SHP77 (cell line): ENCODE measurements around the gene CPNE8.

Source experiments
- DNase-seq, 2 experiments: peaks; one replicate each; lab custom pipeline; 2025; lab: John Stamatoyannopoulos, UW

The CPNE8 gene

DNA sequence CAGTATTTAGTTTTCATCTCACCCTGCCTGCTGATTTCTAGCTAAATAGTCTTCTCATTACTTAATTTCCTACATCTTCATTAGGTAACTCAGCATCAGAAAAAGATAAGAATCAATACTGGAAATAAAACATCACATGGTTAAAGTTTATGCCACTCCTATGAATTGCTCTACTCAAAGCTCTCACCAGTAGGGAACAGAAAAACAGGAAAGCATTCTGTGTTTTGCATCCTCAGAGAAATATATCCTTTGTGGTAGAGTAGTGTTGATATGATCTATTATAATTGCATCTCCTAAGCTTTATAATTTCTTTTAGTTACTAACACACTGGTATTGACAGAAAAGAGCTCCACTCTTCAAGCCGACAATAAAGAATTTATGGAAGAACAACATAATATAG is 9.9 kb downstream of the CPNE8 start:
- DNase-seq = no peak

DNA sequence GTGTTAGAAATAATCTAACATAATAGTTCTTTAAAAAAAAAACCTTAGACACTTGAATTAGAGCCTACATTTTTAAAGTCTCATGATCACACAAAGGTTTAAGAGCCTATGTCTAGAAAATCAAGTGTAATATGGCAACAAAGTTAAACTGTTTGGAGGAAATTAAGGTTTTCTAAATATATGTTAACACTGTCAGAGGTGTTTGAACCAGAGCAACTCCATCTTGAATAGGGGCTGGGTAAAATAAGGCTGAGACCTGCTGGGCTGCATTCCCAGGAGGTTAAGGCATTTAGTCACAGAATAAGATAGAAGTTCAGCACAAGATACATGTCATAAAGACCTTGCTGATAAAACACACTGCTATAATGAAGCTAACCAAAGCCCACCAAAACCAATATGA is 12.4 kb downstream of the CPNE8 start:
- DNase-seq = no peak

DNA sequence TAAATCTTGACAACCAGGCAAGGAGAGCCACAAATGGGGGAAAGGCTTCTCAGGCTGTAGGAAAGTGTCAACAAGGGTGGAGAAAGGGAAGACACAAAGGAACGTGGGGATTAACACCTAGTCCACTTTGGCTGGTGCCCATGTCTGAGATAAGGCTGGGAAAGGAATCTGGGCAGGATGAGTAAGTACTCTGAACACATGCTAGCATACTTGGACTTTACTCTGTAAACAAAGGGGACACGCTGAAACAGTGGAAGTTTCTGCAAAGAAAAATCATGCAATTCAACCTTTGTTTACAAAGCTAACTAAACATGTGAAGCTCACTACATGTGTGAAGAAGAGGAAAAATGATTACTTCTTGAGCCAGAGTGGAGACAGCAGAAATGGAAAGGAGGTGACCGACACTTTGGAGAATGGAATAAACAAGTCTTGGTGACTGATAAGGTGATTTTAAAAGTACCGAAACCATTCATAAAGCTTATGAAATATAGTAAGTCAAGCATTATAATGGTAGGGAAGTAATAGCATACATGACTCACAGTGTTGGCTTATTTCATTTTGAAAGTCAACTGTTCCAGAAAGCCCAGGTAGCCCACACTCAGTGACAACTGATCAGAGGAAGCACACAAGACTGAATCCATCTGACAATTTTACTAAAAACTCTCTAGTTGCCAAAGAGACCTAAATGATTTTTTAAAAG is 13.2 kb downstream of the CPNE8 start:
- no peak for DNase-seq

DNA sequence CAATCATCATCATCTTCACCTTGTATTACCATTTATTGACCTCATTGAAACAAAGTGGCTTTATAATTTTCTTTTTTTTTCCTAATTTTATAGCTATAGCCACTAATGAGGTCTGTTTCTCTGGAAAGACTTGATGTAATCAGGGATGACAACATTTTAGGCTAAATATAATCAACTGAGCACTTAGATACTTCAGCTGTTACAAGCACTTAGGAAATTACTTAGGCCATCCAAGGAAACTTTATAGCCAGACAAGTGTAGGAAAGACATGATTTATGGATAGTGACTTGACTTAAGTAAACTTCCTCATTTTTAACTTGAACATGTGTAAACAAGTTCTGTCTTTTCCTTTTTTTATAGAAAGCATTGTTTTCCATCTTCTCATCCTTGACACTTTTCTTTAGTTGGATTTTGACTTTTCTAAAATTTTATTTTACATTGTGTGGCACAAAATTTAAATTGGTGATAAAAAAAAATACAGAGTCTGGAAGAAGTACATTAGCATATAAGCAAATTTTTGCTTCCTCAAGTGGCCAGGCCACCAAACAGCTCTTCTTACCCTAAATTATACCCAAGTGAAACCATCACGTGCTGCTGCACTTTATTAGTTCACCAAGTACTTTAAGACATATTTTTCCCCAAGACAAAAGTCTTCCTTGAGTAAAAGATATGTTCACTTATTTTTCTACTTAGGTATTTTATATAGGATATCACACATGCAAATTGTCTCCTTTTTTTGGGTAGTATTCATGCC is 15.1 kb downstream of the CPNE8 start:
- no peak for DNase-seq

DNA sequence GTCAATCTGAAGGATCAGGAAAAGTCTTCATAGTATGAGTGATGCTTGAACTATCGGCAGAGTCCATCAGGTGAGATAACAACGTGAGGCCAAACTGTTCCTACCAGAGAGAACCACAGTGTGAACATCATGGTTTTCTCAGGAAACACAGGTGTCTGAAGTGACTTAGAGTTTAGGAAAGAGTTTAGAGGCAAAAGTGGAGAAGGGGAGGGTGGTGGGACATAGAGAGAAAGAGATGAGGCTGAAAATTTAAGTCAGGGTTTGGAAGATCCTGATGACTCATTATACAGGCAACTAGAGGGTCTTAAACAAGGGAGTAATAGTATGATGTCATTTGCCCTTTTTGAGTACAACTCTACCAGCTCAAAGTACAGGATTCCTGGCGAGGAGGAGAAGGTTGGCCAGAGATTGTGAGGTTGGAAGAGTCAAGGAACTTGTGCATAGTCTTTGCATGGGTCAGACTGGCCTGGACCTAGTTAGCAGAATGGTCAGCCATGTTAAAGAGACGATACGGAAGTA is 16.0 kb downstream of the CPNE8 start:
- no peak for DNase-seq

DNA sequence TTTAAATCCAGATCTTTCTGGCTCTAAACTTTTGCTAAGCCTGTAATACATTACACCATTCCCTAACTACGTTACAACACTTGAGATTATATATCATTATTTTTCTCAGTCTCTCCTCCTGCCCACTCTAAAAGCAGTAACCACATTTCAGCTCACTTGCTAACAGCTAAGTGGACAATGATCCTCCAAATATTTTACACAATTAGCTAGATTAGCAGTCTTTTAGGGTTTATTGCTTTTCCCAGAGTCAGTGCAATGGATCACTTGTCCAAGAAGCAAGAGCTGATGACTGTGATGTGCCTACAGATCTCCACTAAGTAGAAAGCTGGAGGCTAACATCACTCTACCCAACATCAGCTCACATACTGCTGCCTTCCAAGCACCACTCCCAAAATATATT is 17.6 kb downstream of the CPNE8 start:
- no peak for DNase-seq

DNA sequence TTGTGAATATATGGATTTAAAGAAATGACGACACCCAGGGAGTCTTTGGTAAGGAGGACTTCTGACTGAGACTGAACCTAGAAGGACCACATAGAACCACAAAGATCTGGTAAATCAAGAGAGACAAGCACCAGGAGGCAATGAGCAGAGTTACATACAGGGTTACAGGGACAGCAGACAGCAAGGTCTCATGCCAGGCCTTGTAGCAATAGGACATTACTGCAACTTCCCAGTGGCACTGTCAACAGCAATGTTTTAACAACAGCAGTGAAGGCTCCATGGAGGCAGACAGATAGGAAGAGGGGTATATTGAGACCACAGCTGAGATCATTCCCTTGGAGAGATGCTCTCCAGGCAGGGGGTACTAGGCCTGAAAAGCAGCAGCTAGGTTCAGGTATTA is 18.5 kb downstream of the CPNE8 start:
- DNase-seq = no peak

DNA sequence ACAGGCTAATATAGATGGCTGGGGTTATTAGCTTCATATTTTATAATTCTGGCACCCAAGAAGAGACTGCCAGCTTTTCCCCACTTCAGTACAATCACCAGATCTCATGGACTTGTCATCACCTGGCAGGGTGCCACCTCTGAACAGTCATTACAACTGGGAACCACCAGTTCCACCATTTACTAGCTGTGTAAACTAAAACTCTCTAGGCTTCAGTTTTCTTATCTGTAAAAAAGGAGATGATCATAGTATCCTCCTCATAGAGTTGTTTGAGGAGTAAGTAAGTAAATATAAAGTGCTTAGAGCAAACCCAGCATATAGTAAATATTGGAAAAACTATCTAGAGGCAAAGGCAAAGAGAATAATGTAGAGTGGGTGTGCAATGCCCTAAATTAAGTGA is 19.3 kb downstream of the CPNE8 start:
- DNase-seq = peak; percentile 35 to 43

DNA sequence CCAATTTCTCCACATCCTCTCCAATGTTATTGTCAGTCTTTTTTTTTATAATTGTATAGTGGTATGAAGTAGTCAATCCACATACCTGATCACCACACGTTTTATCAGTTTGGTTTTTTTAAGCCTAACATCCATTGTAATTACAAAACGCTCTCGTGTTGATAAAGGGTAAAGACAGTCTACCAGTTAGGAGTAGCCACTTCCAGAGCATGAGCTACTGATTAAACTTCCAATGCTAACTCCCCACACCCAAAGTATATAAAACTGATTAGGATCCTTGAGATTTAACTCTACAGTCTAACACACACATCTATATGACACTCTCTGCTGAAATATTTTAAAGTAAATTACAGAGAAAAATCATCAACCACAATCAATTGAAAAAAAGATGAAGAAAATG is 20.7 kb downstream of the CPNE8 start:
- no peak for DNase-seq

DNA sequence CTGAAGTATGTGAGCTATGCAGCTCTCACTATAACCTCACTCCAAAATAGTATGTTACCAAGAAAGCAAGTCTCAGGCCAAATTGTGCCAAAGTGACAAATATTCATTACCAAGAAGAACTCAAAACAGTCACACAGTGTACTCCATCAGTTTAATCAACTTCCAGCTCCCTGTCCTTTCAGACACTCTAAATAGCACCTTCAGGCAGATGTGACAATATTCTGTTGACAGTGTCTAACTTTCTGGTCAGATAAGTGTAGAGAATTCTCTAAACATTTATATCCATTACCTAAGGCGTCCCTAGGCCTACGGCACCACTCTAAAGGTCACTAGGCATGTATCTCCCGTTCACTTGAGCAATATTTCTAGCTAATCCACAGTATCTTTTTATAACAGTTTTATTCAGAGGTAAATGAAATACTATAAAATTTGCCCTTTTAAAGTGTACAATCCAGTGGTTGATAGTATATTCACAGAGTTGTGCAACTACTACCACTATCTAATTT is 21.7 kb downstream of the CPNE8 start:
- no peak for DNase-seq

DNA sequence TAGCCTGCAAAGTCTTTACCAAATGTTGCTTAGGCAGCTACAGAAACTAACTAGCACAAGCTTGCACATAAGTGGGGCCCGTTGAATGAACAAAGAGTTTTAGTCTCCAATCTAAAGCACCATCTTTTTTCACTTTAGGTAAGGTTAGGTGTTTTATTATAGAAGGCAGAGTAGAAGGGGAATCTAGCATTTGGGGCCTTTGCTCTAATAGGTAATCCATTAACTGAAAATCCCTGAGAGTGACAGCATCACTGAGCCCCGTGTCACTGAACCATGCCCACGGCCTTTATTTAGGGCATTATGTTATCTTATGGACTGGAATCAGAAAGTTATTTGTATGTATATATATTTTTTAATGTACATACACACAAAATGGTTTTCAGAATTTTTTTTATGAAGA is 25.1 kb downstream of the CPNE8 start:
- no peak for DNase-seq

DNA sequence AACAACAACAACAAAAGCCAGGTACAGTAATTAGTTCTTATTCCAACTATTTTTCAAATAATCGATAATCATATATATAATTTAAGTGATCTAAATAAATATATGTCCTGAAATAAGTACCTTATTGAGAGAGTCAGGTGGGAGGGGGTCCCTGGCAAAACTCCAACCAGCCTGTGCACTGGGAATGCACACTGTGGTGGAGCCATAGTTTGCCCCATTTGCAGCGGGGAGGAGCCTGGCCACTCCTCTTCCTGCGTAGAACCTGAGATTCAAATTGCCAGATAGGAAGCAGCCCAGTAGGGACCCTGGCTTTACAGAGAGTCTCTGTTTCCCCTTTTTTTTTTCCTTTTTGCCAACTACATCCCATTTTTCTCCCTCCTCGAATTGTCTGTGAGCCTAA is 26.4 kb downstream of the CPNE8 start:
- no peak for DNase-seq

DNA sequence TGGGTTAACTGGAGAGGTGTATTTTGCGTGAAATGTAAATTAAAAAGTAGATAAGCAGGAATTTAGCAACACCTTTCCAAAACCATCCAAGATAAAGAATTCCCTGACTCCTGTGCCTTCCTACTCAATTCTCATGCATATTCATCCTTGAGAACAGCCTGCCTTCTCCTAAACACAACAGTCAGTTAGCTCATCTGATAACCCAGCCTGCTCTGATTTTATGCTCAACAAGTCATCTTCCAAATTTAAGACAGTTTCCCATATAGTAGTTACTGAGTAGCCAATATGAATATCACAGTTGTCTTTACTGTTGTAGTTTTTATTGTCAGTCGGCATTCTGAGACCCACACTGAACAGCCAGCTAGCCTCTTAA is 27.1 kb downstream of the CPNE8 start:
- DNase-seq = no peak

DNA sequence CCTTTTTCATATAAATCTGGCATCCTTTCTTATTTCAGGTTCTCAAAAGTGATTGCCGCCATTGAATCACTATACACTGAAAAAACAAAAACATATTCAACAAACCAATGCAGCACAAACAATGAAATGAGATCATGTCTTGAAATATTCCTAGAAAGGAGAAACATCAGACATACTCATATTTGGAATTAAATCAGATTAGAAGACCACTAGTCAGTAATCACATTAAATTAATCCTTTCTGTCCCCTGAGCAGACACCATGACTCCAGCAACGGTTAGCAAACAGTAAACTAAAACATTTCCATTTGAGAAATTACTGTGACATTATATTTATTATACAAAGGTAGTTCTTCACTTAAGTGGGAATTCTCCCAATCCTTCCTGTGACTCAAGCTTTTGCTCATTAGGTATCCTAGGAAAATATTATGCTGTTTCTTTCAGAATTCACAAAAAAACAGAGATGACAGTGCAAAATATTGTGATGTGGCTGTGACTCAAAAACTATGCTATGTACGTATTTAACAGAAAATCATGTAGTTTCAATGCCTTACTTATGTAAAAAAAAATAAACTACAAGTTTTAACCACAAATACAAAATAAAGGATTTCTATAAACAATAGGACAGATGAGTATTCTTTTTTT is 29.7 kb downstream of the CPNE8 start:
- no peak for DNase-seq

DNA sequence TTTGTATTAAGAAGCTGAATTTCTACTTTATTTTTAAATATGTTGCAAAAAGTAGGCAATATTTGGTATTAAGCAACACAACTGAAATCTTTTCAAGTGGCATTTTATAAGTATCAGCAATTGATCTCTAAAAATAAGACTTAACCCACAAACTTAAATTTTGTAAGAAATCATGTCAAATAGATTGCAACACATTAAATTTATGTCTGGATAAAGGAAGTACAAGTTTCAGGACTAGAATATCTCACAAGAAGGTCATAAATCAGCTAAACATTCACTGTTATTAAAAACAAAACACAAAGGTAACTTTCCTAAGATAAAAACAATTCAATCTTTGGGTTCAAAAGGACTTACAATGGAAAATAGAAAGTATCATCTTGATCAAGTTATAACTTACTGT is 32.8 kb downstream of the CPNE8 start:
- no peak for DNase-seq

DNA sequence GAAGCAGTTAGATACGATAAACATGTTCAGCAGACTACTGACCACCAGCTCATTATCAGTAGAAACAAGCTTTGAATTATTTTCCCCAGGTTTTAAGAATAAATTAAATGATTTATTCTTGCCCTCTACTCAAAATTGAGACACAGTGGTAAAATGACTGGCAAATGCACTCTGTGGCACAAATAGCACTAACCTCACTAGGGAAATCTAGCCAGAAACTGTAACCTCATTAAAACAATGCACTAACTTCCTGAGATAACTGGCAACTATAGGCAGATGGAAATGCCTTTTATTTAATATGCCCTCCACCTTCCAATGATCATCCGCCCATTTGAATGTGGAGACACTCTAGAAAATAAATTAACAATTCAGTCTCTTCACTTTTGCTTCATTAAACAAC is 33.2 kb downstream of the CPNE8 start:
- no peak for DNase-seq

DNA sequence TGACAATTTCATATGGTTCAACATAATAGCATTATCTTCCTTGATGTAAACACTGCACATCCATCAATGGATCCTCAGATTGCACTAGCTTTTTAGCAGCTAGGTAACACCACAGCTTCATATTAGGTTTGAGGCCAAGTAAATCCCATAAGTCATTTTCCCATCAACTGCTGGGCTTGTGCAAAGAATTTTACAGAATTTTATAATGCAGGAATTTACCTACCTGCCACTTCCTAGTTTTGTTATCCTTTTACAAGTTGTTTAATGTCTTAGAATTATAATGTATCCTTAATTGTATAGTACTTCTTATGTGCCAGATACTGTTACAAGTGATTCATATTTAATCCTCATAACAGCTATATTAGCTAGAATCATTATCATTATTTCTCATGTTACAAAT is 36.4 kb downstream of the CPNE8 start:
- no peak for DNase-seq

DNA sequence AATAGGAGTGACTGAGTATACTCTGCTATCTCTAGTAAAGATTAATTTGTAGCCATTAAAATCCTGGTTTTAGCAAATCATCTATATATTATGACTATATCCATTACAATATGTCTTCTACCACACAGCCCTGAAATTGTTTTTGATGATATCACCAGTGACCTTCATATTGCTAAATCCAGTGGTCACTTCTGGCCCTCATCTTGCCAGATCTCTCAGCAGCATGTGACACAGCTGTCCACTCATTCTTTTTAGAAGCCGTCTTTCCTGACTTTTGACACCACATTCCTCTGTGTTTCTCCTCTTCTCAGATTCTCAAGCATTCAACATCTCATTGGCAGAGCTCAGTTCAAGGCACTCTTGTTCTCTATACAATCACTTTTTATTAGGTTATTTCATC is 54.9 kb downstream of the CPNE8 start:
- no peak for DNase-seq

DNA sequence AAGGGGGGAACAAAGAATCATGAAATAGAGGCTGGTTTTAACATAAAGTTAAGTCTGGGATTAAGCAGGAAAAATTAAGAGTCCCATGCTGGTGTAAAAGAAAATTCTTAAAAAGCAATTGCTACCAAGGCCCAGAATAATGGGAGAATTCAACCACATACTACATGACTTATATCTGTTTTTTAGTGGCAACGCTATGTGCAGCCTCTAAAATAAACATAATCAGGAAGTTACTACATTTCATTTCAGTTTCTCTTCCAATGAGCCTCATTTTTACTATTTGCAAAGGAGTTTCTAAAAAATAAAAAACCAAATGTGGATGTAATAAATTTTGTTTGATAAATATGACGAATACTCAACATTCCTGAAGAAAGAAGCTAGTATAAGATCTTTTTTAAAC is 58.1 kb downstream of the CPNE8 start:
- no peak for DNase-seq

DNA sequence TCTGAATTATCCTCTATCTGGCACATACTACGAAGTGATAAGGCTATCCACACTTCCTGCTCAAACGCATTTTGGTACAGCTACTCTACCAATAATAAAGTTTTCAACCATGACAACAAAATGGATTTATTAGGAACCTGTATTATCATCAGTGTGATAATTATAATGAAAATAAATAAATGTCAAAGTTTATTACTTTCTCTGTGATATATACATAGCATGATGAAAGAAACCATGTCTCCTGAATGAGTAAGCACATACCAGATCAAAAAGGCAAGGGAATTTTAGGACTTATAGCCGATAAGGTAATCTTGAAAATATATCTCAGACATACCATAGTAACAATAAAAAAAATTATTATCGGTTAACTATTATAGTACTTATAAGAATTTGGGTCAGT is 61.1 kb downstream of the CPNE8 start:
- no peak for DNase-seq

DNA sequence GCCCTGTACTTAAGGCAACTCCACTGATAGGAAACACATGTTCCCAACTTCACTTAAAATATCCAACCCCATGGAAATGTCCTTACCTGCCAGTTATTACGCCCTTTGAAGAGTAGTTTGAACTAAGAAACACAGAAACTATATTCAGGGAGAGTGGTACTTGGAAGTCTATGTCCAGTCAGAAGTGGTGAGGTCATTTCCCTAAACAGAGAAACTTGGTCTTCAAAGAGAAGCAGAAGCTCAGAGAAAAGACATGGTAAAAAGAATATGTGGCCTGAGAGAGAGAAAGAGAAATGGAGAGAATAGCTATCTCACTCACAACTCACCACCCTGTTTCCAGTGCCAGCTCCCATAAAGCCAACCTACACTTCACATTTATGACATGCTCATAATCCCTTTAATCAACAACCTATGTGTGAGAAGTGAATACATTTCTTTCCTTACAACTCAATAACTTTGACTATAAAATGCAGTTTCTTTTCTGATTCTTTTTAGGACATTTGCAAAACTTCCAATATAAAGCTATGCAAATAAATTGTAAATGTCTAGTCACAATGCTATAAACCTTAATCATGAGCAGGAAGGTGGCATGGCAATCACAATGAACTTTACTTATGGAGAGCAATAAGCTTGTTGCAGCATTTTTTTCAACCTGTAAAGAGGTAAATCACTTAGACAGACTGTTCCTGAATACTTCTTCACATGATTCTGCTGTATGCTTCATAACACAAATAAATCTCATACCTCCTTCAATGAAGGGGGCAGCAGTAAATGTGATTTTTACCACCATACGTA is 67.1 kb downstream of the CPNE8 start:
- no peak for DNase-seq

DNA sequence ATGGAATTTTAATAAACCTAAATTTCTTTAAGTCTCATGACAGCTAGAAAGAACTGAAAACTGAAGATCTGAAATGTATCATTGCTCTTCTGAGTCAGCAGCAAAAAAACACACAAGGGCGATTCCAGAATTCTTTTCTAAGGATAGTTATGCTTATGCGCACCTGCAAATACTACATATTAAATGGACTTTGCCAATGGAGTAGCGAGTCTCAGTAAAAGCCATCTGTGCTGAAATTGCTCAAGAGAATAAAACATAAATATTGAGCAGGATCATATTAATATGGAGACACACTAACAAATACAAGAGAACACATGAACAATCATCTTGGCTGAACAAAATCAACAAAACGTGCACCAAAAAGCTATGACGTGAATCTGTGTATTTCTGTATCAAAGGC is 73.7 kb downstream of the CPNE8 start:
- no peak for DNase-seq
